ENCODE results near the gene FRMPD4. TPM values are rescaled to one million over a fixed set of nuclear protein-coding genes. Genes with fewer than 3 reads are reported as not detected.

The FRMPD4 gene
- total and polyA plus RNA-seq, 10 of the 15 experiments (the other 5 are each of a cell fraction or from before 2014, with no cell fraction given): not detected

GRCh38 chrX:12446342-12447075 lies 308.2 kb downstream of the FRMPD4 start (continued):
- TF ChIP-seq MEF2B (IDR thresholded peaks at IDR 0.05; ENCODE audit: partially characterized antibody, poor library complexity, severe bottlenecking) (no peak), USF2 (IDR thresholded peaks at IDR 0.05; ENCODE audit: borderline replicate concordance, low read depth, low read length) (no peak), ZNF592 (IDR thresholded peaks at IDR 0.05) (no peak)

- in situ Hi-C loops (cut with MboI) (no loop called here), intact Hi-C loops (cut with micrococcal nuclease; ENCODE audit: unreplicated experiment) (no loop called here)
- Histone ChIP-seq H3K36me3 (ENCODE audit: control insufficient read depth in 2 of 2, insufficient read depth in 2 of 2, low read length in 1 of 2) (no peaks in the 10 kb centered on the region), H3K4me3 (no peak overlapping the region), H3K27ac (ENCODE audit: control insufficient read depth, insufficient read depth) (no peak overlapping the region), H2AFZ (ENCODE audit: control insufficient read depth, low read depth, low read length) (no peak overlapping the region), H3K4me1 (ENCODE audit: control insufficient read depth, insufficient read depth, low read length) (0 out of 2 replicates have a peak, but pooled peaks cover 3% of the 10 kb centered on the region), H3K79me2 (ENCODE audit: control insufficient read depth, insufficient read depth, low read length) (no peaks in the 10 kb centered on the region), H4K20me1 (ENCODE audit: control insufficient read depth, insufficient read depth) (no peaks in the 10 kb centered on the region), H3K4me2 (ENCODE audit: control insufficient read depth, insufficient read depth) (no peak overlapping the region), H3K27me3 (replicated peaks in 1 of 2; ENCODE audit: control insufficient read depth in 2 of 2, insufficient read depth in 2 of 2, low read length in 1 of 2) (no peaks in the 10 kb centered on the region), H3K9me3 (replicated peaks; ENCODE audit: control insufficient read depth, insufficient read depth, low read length) (no peaks in the 10 kb centered on the region; the same call in 2 of the 3 replicates), H3K9ac (ENCODE audit: control insufficient read depth, insufficient read depth, low read length) (no peak overlapping the region)
- TF ChIP-seq RCOR1 (conservative IDR thresholded peaks at IDR 0.05; ENCODE audit: low read depth, low read length): no peak
- TF ChIP-seq MAX (IDR thresholded peaks at IDR 0.05; ENCODE audit: low read depth, low read length): no peak
- no peak for TF ChIP-seq BRCA1 (IDR thresholded peaks at IDR 0.05; ENCODE audit: low read depth, low read length)
- TF ChIP-seq POLR2AphosphoS2 (IDR thresholded peaks at IDR 0.05; ENCODE audit: low read depth, low read length): no peak
- TF ChIP-seq DPF2 (IDR thresholded peaks at IDR 0.05): no peak
- TF ChIP-seq SMAD5 (IDR thresholded peaks at IDR 0.05; ENCODE audit: low read depth): no peak
- TF ChIP-seq NR2C1 (IDR thresholded peaks at IDR 0.05): no peak
- no peak for TF ChIP-seq HCFC1 (IDR thresholded peaks at IDR 0.05; ENCODE audit: low read length)
- POLR2A ChIA-PET: no interaction called here
- SMC1A ChIA-PET (ENCODE audit: uncharacterized antibody, unreplicated experiment): interaction anchor here (1.1 kb wide), 1 partner anchor 11 kb away, joined by 3 read pairs; no protein-coding TSS in a partner anchor
- FAIRE-seq (no peak), DNase-seq (ENCODE audit: low read depth, low spot score) (no peak), ATAC-seq (no peak)
- WGBS (ENCODE audit: insufficient coverage, insufficient replicate concordance, low lambda C conversion rate, missing lambda C conversion rate): 21% methylated on average over 5 of the region's 5 CpGs
- BruUV-seq (replicated peaks): no TSS peak
- RAD21 ChIA-PET (ENCODE audit: unreplicated experiment): no interaction called here
- CTCF ChIA-PET: no interaction called here
These were observed 309.3 kb downstream of the FRMPD4 start for GRCh38 chrX:12447448-12448064.

All from GM12878 (cell line).